PC-9 (cell line): ENCODE results near the gene CYP3A7.
"Not testable (repeated sequence)": the region's sequence is repeated elsewhere in the genome, so short reads cannot be mapped to it uniquely, and the experiment has no call there.

ENCODE experiments used
- CTCF ChIP-seq: fragments of 200-600 bp; sonication (generic); conservative IDR thresholded peaks from 2 replicates; pipeline ENCODE4 v1.6.1; 2017; ENCODE audit warnings: mixed run types, antibody characterized with exemption, mild to moderate bottlenecking, moderate library complexity
- EZH2 ChIP-seq: fragments of 200-600 bp; sonication (generic); IDR thresholded peaks from 2 replicates; pipeline ENCODE4 v1.8.0; 2017; ENCODE audit warnings: antibody characterized with exemption, low read depth

DNA sequence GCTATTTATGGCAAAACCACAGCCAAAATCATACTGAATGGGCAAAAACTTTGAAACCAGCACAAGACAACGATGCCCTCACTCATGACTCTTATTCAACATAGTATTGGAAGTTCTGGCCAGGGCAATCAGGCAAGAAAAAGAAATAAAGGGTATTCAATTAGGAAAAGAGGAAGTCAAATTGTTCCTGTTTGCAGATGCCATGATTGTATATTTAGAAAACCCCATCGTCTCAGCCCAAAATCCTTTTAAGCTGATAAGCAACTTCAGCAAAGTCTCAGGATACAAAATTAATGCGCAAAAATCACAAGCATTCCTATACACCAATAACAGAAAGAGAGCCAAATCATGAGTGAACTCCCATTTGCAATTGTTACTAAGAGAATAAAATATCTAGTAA is 10.4 kb upstream of the CYP3A7 start:
- not testable (repeated sequence) for TF ChIP-seq CTCF, EZH2
